PC-3 (cell line): ENCODE data around the gene N4BP3. TPM values are rescaled to one million over a fixed set of nuclear protein-coding genes. Genes with fewer than 3 reads are reported as not detected.

Experiments used
- ATAC-seq: fragments of 200-7000 bp; cut with Tn5 transposase; 2 replicates; pipeline ENCODE4 v1.9.1; 2020; ENCODE audit warnings: mild to moderate bottlenecking, moderate library complexity
- BruUV-seq: library from RNA; stranded (reverse); fragments of 400-500 nt; replicated peaks from 2 replicates; lab custom pipeline; 2021; lab: Mats Ljungman, UMichigan
- CTCF ChIA-PET: fragments of 300-600 bp; sonication (Branson Sonifier 250); formaldehyde crosslinking; loops from one replicate; lab custom pipeline; 2022; ENCODE audit warnings: antibody characterized with exemption; lab: Charles Lee
- POLR2A ChIA-PET: fragments of 300-600 bp; sonication (Branson Sonifier 250); formaldehyde crosslinking; loops from one replicate; lab custom pipeline; 2022; ENCODE audit warnings: antibody characterized with exemption; ENCODE audit not compliant: unreplicated experiment; lab: Charles Lee
- DNase-seq: peaks from one replicate; pipeline ENCODE4 v3.0.0-alpha.2; 2015
- H2AFZ ChIP-seq: fragments of 300-600 bp; sonication (generic); 2 replicates; pipeline ENCODE4 v1.6.0; 2016; ENCODE audit warnings: antibody characterized with exemption, low read length
- H3F3A ChIP-seq: fragments of 300-600 bp; sonication (generic); one replicate; pipeline ENCODE4 v1.6.0; 2017; ENCODE audit warnings: antibody characterized with exemption, low read length, control low read depth, mild to moderate bottlenecking; ENCODE audit not compliant: unreplicated experiment
- H3K27ac ChIP-seq: fragments of 300-600 bp; sonication (generic); 2 replicates; pipeline ENCODE4 v1.5.1; 2016; ENCODE audit warnings: mild to moderate bottlenecking, low read length
- H3K27me3 ChIP-seq: fragments of 300-600 bp; sonication (generic); 2 replicates; pipeline ENCODE4 v1.6.1; 2016; ENCODE audit warnings: low read length, mixed read lengths
- H3K36me3 ChIP-seq: fragments of 300-600 bp; sonication (generic); 2 replicates; pipeline ENCODE4 v1.6.1; 2016; ENCODE audit warnings: low read depth, mixed run types, low read length, mixed read lengths
- H3K4me1 ChIP-seq: fragments of 300-600 bp; sonication (generic); 2 replicates; pipeline ENCODE4 v1.5.1; 2016; ENCODE audit warnings: low read length; ENCODE audit not compliant: insufficient read depth
- H3K4me2 ChIP-seq: fragments of 300-600 bp; sonication (generic); 2 replicates; pipeline ENCODE4 v1.6.0; 2016; ENCODE audit warnings: low read length
- H3K4me3 ChIP-seq: fragments of 300-600 bp; sonication (generic); 2 replicates; pipeline ENCODE4 v1.5.1; 2016; ENCODE audit warnings: mild to moderate bottlenecking, low read length, mixed read lengths
- H3K79me2 ChIP-seq: fragments of 300-600 bp; sonication (generic); 2 replicates; pipeline ENCODE4 v1.6.1; 2017; ENCODE audit warnings: low read length, mixed read lengths
- H3K9ac ChIP-seq: fragments of 300-600 bp; sonication (generic); 2 replicates; pipeline ENCODE4 v1.6.0; 2016; ENCODE audit warnings: mild to moderate bottlenecking, low read length
- H3K9me2 ChIP-seq: fragments of 300-600 bp; sonication (generic); replicated peaks from 2 replicates; pipeline ENCODE4 v1.6.1; 2016; ENCODE audit warnings: mixed run types, low read length, mixed read lengths
- H3K9me3 ChIP-seq: fragments of 300-600 bp; sonication (generic); 2 replicates; pipeline ENCODE4 v1.6.1; 2016; ENCODE audit warnings: low read length, mixed read lengths
- H4K20me1 ChIP-seq: fragments of 300-600 bp; sonication (generic); 2 replicates; pipeline ENCODE4 v1.6.1; 2016; ENCODE audit warnings: low read length, mixed read lengths
- CTCF ChIP-seq: fragments of 300-600 bp; sonication (generic); conservative IDR thresholded peaks from 2 replicates; pipeline ENCODE4 v1.5.1; 2017; ENCODE audit warnings: antibody characterized with exemption, low read depth, mild to moderate bottlenecking, low read length
- EZH2 ChIP-seq: fragments of 300-600 bp; sonication (generic); IDR thresholded peaks from one replicate; pipeline ENCODE4 v1.6.1; 2017; ENCODE audit warnings: antibody characterized with exemption, mild to moderate bottlenecking, low read length; ENCODE audit not compliant: unreplicated experiment
- EZH2phosphoT487 ChIP-seq: fragments of 300-600 bp; sonication (generic); IDR thresholded peaks from 2 replicates; pipeline ENCODE4 v1.6.1; 2018; ENCODE audit warnings: mild to moderate bottlenecking, antibody characterized with exemption, low read length, borderline replicate concordance
- intact Hi-C: fragments of 100-400 bp; cut with micrococcal nuclease; formaldehyde crosslinking; loops from 2 replicates; pipeline ENCODE4 v1.9.0; 2023
- total RNA-seq: library from RNA; depleted of rRNA; stranded (reverse); fragments of >200 nt; gene quantifications from 2 replicates; pipeline ENCODE4 v1.2.3, GENCODE V29; 2014

The N4BP3 gene
- total RNA-seq, 1 experiment from 2014 or later: 0.36 TPM

- ChIA-PET POLR2A (interaction anchor here (0.6 kb wide), 1 partner anchor 51 kb away, joined by 3 read pairs; the partner anchor contains the start of gene HNRNPAB), CTCF (interaction anchor here (1.0 to 1.2 kb wide), 2 partner anchors 10 to 78 kb away, joined by 4 to 5 read pairs; no protein-coding TSS in a partner anchor)
- Histone ChIP-seq H3K4me2 (peak within 1 kb of the TSS; percentile 92), H3K4me1 (peaks cover 7% of the 10 kb centered on the region; the same call in 1 of the 2 replicates), H3K36me3 (peaks cover 19% of the 10 kb centered on the region), H3K9ac (peak within 1 kb of the TSS; percentile 92), H3K9me3 (no peaks in the 10 kb centered on the region), H3F3A (no peaks in the 10 kb centered on the region), H3K9me2 (no peaks in the 10 kb centered on the region), H3K27ac (peak within 1 kb of the TSS; percentile 12; the same call in 1 of the 2 replicates), H2AFZ (peak within 1 kb of the TSS; percentile 60), H3K27me3 (no peaks in the 10 kb centered on the region), H3K79me2 (peaks cover 21% of the 10 kb centered on the region), H3K4me3 (peak within 1 kb of the TSS; percentile 92), H4K20me1 (no peaks in the 10 kb centered on the region)
- DNase-seq: peak; percentile 99
- TF ChIP-seq CTCF (no peak), EZH2phosphoT487 (no peak), EZH2 (no peak)
- BruUV-seq: no TSS peak
- peak; percentile 97 for ATAC-seq
- intact Hi-C loops: loop anchor here (1.0 to 5.0 kb wide), 2 partner anchors 22 to 49 kb away; partner anchors contain the start of genes HNRNPAB and RMND5B
Measured at GRCh38 chr5:178153530-178154340, 40.4 kb downstream of the N4BP3 start, which contains the start of gene NHP2. Gene NHP2, minus strand, starts transcription at chr5:178153885. Its CDS starts 68 bp downstream, at chr5:178153817.

DNA sequence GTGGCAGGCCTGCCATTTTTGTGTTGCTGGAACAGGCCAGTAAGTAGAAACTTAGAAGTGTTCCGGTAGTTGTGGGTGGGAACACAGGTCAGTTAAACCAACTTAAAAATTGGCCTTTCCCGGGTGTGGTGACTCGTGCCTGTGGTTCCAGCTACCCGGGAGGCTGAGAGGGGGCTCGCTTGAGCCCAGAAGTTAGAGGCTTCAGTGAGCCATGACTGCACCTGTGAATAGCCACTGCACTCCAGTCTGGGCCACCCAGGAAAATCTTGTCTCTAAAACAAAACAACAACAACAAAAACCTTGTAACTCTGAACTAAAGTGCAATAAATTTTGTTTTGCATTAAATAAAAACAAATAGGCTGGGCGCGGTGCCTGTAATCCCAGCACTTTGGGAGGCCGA lies 41.7 kb downstream of the N4BP3 start:
- no peaks in the 10 kb centered on the region for H3K9me3 ChIP-seq
- BruUV-seq: no TSS peak
- H3K4me1 ChIP-seq: peaks cover 7% of the 10 kb centered on the region; the same call in 1 of the 2 replicates
- POLR2A ChIA-PET: no interaction called here
- H2AFZ ChIP-seq: no peak overlapping the region
- H3K9ac ChIP-seq: no peak overlapping the region
- H3K27me3 ChIP-seq: no peaks in the 10 kb centered on the region
- CTCF ChIA-PET: no interaction called here
- no peak for ATAC-seq
- no peaks in the 10 kb centered on the region for H3F3A ChIP-seq
- H3K36me3 ChIP-seq: peaks cover 12% of the 10 kb centered on the region
- peaks cover 21% of the 10 kb centered on the region for H3K79me2 ChIP-seq
- H3K9me2 ChIP-seq: no peaks in the 10 kb centered on the region
- H3K4me3 ChIP-seq: no peak overlapping the region
- intact Hi-C loops: no loop called here
- no peak for DNase-seq
- no peak for TF ChIP-seq EZH2
- no peak for TF ChIP-seq CTCF
- TF ChIP-seq EZH2phosphoT487: no peak
- no peak overlapping the region for H3K4me2 ChIP-seq
- no peak overlapping the region for H3K27ac ChIP-seq
- no peaks in the 10 kb centered on the region for H4K20me1 ChIP-seq

GRCh38 chr5:178160176-178160575 lies 46.8 kb downstream of the N4BP3 start:
- Histone ChIP-seq H3K36me3 (no peaks in the 10 kb centered on the region), H3K9me3 (no peaks in the 10 kb centered on the region), H3K27ac (no peak overlapping the region), H3K4me1 (no peaks in the 10 kb centered on the region), H3K79me2 (no peaks in the 10 kb centered on the region), H3K4me2 (no peak overlapping the region), H3K4me3 (no peak overlapping the region), H3K9ac (no peak overlapping the region), H3K27me3 (no peaks in the 10 kb centered on the region), H2AFZ (no peak overlapping the region), H4K20me1 (no peaks in the 10 kb centered on the region), H3K9me2 (no peaks in the 10 kb centered on the region), H3F3A (no peaks in the 10 kb centered on the region)
- TF ChIP-seq EZH2phosphoT487: no peak
- no peak for TF ChIP-seq EZH2
- TF ChIP-seq CTCF: no peak
- CTCF ChIA-PET: no interaction called here
- ATAC-seq (no peak), DNase-seq (no peak)
- POLR2A ChIA-PET: no interaction called here
- intact Hi-C loops: no loop called here
- no TSS peak for BruUV-seq
